Astrocyte of the spinal cord (primary cell): Measurements from ENCODE around the gene MEGF11.
A peak's percentile ranks its signal among the peaks of the same experiment; 100 is the strongest.

ENCODE experiments used
- DNase-seq: peaks from one replicate; pipeline ENCODE4 v3.0.0; 2011; ENCODE audit warnings: low read depth, low spot score
- H3K4me3 ChIP-seq: 2 replicates; pipeline ENCODE4 v1.5.1; 2011; ENCODE audit warnings: low read depth, mild to moderate bottlenecking, low read length, moderate library complexity
- in situ Hi-C: cut with HindIII; loops from 2 replicates; pipeline ENCODE4 v1.10.0; 2017; ENCODE audit warnings: low sequenced_read_pairs
- TF ChIP-seq, protein P1 (sequence below): IDR thresholded peaks from 2 replicates; pipeline ENCODE4 v1.5.1; 2012; ENCODE audit warnings: low read depth, mild to moderate bottlenecking, low read length, inconsistent platforms

Gene MEGF11

DNA sequence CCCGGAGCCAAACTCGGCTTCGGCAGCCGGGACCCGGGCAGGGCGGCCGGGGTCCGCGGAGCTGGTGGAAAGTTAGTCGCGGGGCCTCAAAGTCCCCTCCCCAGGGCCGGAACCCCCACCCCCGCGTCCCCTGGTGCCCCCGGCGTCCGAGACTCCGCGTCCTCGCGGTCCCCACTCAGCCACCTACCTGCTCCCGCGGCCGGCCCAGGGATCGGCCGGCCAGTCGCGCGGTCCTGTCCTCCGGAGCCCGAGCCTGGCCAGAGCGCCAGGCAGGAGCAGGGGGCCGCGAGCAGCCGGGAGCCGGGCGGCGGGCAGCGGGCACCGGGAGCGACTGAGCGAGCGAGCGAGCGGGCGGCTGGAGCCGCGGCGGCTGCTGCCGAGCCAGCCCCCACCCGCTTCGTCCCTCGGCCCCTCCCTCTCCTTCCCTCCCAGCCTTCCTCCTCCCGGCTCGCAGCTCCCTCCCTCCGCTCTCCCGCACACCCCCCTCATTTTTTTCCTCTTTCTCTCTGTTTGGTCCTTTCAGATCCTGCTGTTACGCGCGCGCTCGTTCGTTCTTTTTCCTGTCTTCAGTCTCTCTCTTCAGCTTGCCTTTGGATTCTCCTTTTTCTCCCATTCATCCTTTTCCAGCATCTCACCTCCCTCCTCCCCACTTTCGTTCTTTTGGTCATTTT lies at the start of gene MEGF11:
MEGF11 (minus strand) TSS at position 333 of the 671 bp plus-strand sequence. CDS start 125,347 bp downstream, outside the sequence.
- H3K4me3 ChIP-seq, result peak within 1 kb of the TSS; percentile 32
- peak; percentile 30 for DNase-seq
- TF ChIP-seq, protein P1, sequence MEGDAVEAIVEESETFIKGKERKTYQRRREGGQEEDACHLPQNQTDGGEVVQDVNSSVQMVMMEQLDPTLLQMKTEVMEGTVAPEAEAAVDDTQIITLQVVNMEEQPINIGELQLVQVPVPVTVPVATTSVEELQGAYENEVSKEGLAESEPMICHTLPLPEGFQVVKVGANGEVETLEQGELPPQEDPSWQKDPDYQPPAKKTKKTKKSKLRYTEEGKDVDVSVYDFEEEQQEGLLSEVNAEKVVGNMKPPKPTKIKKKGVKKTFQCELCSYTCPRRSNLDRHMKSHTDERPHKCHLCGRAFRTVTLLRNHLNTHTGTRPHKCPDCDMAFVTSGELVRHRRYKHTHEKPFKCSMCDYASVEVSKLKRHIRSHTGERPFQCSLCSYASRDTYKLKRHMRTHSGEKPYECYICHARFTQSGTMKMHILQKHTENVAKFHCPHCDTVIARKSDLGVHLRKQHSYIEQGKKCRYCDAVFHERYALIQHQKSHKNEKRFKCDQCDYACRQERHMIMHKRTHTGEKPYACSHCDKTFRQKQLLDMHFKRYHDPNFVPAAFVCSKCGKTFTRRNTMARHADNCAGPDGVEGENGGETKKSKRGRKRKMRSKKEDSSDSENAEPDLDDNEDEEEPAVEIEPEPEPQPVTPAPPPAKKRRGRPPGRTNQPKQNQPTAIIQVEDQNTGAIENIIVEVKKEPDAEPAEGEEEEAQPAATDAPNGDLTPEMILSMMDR, result no peak
- in situ Hi-C loops, result no loop called here

DNA sequence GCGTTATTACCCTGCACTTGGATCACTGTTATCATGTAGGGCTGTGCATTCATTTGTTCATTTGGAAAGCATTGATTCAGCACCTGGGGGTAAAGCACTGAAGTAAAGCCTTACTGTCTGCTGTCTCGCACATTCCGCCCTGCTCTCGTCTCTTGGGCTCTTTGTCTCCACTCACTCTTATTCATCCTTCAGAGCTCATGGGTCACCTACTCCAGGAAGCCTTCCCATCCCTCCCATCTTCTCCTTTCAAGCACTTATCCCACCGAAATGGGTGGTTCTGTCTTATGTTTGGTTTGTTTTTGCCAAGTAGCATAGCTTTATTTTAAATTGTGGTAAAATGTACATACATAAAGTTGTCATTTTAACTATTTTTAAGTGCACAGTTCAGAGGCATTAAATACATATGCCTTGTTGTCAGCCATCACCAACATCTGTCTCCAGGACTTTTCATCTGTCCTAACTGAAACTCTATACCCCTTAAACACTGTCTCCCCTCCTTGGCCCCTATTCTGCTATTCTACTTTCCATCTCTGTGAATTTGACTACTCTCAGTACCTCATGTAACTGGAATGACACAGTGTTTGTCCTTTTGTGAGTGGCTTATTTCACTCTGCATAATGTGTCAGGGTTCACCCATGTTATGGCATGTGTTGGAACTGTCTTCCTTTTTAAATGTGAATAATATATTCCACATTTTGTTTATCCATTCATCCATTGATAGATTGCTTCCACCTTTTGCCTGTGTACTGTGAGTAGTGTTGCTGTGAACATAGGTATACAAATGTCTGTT lies 49.1 kb upstream of the MEGF11 start:
- H3K4me3 ChIP-seq, result no peak overlapping the region
- DNase-seq, result no peak
- in situ Hi-C loops, result no loop called here
- TF ChIP-seq, protein P1, result no peak

DNA sequence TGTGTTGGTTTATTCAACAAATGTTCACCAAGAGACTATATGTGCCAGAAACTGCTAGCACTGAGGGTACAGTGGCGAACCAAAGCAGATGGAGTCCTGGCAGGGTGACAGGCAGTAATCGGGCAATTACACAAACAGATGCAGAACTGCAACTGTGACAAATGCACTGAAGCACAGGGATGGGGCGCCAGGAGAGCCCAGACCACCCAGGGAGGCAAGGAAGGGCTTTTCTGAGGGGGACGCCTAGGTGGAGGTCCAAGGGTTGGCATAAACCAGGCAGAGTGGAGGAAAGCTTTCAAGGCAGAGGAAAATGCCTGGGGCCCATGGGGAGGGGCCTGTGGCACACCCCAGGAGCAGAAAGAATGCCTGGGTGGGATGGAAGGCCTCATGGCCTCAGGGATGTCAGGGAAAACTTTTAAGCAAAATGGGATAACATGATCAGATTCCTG lies 45.3 kb upstream of the MEGF11 start:
- H3K4me3 ChIP-seq, result no peak overlapping the region
- TF ChIP-seq, protein P1, result no peak
- in situ Hi-C loops, result no loop called here
- no peak for DNase-seq

DNA sequence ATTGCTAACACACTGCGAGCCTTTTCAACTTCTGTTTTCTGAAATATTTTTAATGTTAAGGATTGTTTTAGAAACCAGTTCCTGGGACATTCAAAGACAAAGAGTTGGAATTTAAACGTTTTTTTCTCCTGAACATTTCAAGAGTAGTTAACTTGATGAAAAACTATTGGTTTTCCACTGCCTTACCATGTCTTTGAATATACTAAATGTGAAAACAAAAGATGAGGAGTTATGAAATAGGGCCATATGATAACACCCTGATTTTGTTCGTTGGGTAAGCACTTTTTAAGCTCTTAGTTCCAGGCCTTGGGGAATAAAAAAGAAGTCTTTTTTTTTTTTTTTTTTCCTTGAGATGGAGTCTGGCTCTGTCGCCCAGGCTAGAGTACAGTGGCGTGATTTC lies 42.6 kb upstream of the MEGF11 start:
- TF ChIP-seq, protein P1, result no peak
- DNase-seq, result no peak
- in situ Hi-C loops, result no loop called here
- no peak overlapping the region for H3K4me3 ChIP-seq

DNA sequence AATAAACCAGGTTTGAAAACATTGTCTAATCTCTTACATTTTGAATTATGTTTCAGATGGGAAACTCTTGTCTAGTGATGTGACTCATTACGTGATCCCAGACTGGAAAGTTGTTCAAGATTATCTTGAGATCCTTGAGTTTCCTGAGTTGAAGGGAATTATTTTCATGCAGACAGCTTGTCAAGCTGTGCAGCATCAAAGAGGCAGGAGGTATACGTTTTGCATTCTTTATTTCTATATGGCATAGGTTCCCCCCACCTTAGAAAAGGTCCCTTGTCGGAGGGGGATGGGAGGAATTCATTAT lies 41.3 kb upstream of the MEGF11 start:
- DNase-seq, result no peak
- in situ Hi-C loops, result no loop called here
- no peak overlapping the region for H3K4me3 ChIP-seq
- TF ChIP-seq, protein P1, result no peak

DNA sequence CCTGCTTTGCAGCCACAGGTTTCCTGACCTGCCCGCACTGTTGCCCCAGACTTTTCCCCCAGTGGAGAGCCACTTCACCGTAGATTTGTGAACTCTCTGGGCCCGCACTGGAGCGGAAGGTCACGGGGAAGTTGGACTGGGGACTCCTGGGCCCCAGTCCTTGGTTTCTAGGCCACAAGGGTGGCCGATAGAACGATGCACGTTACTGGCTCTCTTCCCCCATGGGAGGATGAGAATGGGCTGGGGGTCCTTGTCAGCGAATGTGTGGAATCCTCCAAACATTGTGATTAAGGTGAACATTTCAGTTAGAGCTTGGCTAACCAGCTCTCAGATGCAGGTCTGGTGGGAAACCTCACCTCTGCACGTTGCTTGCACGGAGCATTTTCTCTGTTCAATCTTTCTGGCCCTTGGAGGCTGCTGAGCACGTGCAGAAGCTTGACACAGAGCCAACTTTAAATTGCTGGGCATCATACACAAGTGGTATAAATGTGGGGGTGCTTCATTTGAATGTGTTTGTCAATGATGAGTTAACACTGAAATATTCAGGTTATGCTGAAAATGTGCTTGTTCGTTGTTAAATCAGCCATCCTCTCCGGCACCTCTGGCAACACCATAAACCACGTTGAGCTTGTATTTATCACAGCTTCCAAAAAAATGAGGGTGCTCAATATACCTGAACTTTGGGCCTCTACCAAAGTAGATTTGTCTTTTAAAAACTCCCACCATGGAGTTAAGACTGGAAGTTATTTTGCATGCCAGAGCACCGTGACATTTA lies 40.8 kb upstream of the MEGF11 start:
- DNase-seq, result peak; percentile 54
- TF ChIP-seq, protein P1, result no peak
- peak overlapping the region; percentile 47 for H3K4me3 ChIP-seq
- in situ Hi-C loops, result no loop called here
